GM12891 (cell line): ENCODE results near the gene EHD2.

Experiments
- DNase-seq: peaks from one replicate; pipeline ENCODE4 v3.0.0; 2011; ENCODE audit warnings: low spot score; ENCODE audit not compliant: insufficient read length
- FAIRE-seq: peaks from 2 replicates; lab custom pipeline; 2011; peaks lifted over from hg19 to GRCh38; lab: Jason Lieb, UNC
- PAX5 ChIP-seq: IDR thresholded peaks from 2 replicates; pipeline ENCODE4 v1.6.1; 2011; ENCODE audit warnings: low read length, moderate library complexity, mild to moderate bottlenecking; ENCODE audit not compliant: insufficient read depth, severe bottlenecking
- POLR2A ChIP-seq: IDR thresholded peaks from 2 replicates; pipeline ENCODE4 v1.6.1; 2011; ENCODE audit warnings: low read depth, low read length, control low read depth
- POLR2AphosphoS5 ChIP-seq: IDR thresholded peaks from 2 replicates; pipeline ENCODE4 v1.6.1; 2011; ENCODE audit warnings: low read depth, low read length, control low read depth
- POU2F2 ChIP-seq: IDR thresholded peaks from 2 replicates; pipeline ENCODE4 v1.6.1; 2011; ENCODE audit warnings: low read depth, mild to moderate bottlenecking, control low read depth, low read length, moderate library complexity
- SPI1 ChIP-seq: IDR thresholded peaks from 2 replicates; pipeline ENCODE4 v1.6.1; 2011; ENCODE audit warnings: low read depth, low read length, control low read depth
- TAF1 ChIP-seq: IDR thresholded peaks from 2 replicates; pipeline ENCODE4 v1.6.1; 2011; ENCODE audit warnings: low read depth, low read length, control low read depth

The EHD2 gene

DNA sequence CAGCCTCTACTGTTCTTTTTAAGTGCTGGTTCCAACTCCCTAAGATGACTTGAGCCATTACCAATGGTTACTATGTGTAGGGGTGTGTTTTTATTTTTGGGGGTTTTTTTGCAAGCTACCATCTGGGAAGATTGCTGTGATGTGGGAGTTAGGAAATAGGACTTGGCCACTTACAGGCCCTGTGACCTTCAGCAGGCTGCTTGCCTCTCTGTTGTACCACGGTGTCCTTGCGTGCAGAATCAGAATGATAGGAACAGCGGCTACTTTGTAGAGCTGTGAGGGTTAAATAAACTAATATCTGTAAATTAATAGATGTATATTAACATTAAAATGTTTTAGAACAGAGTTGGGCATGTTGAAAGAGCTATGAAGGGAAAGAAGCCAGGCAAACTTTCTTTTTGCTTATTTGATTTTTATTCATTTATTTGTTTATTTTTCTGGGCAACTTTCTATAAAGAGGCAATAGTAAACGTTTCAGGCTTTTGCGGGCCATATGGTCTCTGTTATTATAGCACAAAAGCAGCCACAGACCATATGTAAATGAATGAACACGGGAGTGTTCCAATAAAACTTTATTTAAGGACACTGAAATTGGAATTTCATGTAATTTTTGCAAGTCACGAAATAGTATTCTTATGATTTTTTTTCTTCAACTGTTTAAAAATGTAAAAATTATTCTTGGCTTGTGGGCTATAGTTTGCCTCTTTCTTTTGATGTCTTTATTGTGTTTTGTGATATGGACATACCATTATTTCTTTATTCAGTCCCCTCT, 26.4 kb upstream of the EHD2 start:
- DNase-seq: no peak
- no peak for FAIRE-seq
- TF ChIP-seq POLR2A (no peak), PAX5 (no peak), POLR2AphosphoS5 (no peak), TAF1 (no peak), SPI1 (no peak), POU2F2 (no peak)

DNA sequence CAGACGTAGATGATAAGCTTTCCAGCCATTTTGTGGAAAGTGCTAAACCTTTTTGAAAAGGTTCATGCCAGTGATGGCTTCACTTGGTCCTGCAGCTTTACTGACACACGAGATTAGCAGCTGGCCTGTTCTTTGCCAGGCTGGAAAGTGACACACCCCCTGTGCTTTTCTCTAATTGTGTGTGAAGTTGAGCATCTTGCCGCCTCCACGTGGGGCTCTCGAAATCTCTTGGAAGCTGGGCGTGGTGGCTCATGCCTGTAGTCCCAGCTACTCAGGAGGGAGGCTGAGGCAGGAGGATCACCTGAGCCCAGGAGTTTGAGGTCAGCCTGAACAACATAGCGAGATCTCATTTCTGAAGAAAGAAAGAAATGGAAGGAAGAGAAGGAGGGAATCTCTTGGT, 25.3 kb upstream of the EHD2 start:
- TF ChIP-seq POU2F2 (no peak), POLR2A (no peak), TAF1 (no peak), POLR2AphosphoS5 (no peak), PAX5 (no peak), SPI1 (no peak)
- FAIRE-seq: no peak
- no peak for DNase-seq

DNA sequence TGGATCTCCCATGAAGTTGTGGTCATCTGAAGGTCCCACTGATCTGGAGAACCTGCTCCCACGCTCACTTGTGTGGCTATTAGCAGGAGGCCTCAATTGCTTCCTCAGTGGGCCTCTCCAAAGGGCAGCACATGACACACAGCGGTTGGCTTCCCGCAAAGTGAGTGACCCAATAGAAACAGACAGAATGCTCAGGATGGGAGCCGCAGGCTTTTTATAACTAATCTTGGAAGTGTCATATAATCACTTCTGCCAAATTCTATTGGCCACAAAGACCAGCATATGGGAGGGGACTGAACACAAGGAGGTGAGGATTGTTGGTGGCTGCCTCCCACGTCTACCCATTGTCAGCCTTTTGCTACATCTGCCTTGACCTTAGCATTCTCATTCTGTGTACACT, 22.1 kb upstream of the EHD2 start:
- no peak for FAIRE-seq
- no peak for DNase-seq
- TF ChIP-seq SPI1 (no peak), POLR2A (no peak)

DNA sequence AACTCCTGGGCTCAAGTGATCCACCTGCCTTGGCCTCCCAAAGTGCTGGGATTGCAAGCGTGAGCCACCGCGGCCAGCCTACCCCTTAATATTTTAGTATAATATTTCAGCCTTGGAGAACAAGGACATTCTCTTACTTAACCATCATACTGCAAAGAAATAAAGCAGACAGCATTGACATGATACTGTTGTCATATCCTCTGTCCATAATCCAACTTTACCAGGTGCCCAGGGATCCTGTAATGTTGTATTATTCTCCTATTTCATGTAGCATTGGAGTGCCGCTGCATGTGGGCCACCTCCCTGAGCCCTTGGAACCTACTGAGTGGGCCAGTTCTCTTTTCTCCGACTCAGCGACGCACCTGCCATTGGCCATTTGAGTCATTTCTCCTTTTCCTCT, 21.4 kb upstream of the EHD2 start:
- DNase-seq: no peak
- FAIRE-seq: no peak

DNA sequence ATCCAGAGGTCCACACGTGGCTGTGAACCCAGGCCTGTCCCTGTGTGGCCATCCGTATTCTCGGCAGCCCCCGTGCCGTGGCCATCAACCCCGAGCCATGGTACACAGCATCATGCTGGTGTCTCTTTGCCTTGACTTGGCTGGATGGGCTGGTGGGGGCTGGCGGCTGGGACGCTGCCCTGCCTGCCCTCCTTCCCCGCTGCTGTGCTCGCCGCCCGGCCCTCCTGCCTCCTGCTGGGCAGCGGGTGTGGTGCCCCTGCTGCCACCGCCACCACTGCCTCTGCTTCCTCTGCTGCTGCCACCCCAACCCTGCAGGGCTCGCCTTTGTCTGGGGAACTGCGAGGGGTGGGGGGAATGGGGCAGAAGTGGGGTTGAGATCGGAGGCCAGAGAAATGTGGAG, 19.7 kb upstream of the EHD2 start:
- FAIRE-seq: no peak
- TF ChIP-seq SPI1 (no peak), POU2F2 (no peak), POLR2A (no peak), TAF1 (no peak)

More for the DNA sequence above, 21.4 kb upstream of the EHD2 start:
- no peak for TF ChIP-seq POLR2AphosphoS5
- TF ChIP-seq SPI1: no peak
- no peak for TF ChIP-seq POU2F2
- no peak for TF ChIP-seq TAF1
- TF ChIP-seq PAX5: no peak
- TF ChIP-seq POLR2A: no peak

DNA sequence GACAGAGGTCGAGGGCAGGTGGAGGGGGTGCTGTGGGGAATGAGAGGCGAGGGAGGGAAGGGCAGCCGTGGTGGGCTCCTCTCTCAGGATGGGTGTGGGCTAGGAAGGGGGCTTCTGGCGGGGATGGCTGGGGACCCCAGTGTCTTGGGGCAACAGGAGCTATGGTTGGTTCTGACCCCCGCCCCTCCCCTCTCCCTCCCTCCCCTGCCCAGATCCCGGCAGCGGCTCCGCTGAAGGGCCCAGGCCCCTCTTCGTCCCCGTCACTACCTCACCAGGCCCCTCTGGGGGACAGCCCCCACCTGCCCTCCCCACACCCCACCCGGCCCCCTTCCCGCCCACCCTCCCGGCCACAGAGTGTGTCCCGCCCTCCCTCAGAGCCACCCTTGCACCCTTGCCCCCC, 19.3 kb upstream of the EHD2 start:
- no peak for TF ChIP-seq POLR2A
- TF ChIP-seq PAX5: no peak
- TF ChIP-seq POU2F2: no peak
- no peak for TF ChIP-seq SPI1
- TF ChIP-seq TAF1: no peak
- TF ChIP-seq POLR2AphosphoS5: no peak
- FAIRE-seq: no peak
- no peak for DNase-seq

More for the DNA sequence above, 19.7 kb upstream of the EHD2 start:
- DNase-seq: no peak

DNA sequence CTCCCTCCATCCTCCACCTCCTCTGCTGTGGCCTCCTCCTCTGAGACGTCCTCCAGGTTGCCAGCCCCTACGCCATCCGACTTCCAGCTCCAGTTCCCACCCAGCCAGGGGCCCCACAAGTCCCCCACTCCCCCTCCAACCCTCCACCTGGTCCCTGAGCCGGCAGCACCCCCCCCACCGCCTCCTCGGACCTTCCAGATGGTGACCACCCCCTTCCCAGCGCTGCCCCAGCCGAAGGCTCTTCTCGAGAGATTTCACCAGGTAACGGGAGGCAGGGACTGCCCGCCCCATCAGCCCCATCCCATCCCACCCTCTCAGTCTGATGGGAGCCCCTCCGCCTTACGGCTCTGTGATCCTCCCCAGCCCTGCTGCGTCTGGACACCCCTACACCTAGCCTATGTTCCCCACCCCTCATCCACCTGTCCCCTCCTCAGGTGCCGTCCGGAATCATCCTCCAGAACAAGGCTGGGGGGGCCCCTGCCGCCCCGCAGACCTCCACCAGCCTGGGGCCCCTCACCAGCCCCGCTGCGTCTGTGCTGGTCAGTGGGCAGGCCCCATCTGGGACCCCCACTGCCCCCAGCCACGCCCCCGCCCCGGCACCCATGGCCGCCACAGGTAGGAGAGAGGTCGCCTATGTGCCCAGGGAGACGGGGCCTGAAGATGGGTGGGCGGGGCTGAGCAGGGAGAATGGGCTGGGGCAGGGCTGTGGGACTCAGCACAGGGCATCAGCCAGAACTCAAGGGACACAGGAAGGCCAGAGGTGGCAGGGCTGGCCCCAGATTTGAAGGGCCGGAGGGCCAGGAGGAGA, 18.6 kb upstream of the EHD2 start:
- DNase-seq (no peak), FAIRE-seq (no peak)
- TF ChIP-seq POLR2A (no peak), PAX5 (no peak), POLR2AphosphoS5 (no peak), SPI1 (no peak), POU2F2 (no peak), TAF1 (no peak)

DNA sequence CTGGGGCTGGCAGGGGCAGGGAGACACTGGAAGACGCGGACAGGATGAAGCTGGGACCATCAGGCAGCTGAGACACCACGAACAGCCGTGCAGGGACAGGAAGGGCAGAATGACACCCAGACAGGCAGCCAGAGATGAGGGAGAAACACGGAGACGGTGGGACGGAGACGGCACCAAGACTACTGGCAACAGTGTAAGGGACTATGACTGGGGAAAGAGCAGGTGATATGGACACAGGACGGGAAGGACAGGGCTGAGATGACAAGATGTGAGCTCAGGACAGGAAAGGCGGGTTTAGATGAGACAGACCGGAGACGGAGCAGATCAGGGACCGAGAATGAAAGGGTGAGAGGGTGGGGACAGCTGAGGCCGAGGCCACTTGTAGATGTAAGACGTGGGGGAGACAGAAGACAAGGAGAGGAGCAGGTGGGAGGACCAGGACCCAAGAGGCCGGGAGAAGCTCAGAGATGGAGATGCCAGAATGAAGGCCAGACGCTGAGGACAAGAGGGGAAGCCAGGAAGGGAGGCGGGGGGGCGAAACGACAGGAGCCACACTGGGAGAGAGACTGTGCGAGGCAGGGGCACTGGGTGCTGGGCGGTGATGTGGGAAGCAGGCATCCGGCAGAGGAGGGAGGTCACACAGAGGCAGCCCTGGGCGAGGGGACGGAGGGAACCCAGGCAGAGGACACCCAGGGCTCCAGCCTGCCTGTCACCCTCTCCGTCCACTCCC, 17.5 kb upstream of the EHD2 start:
- no peak for TF ChIP-seq SPI1
- TF ChIP-seq POLR2AphosphoS5: no peak
- no peak for TF ChIP-seq POU2F2
- no peak for TF ChIP-seq PAX5
- no peak for DNase-seq
- FAIRE-seq: no peak

DNA sequence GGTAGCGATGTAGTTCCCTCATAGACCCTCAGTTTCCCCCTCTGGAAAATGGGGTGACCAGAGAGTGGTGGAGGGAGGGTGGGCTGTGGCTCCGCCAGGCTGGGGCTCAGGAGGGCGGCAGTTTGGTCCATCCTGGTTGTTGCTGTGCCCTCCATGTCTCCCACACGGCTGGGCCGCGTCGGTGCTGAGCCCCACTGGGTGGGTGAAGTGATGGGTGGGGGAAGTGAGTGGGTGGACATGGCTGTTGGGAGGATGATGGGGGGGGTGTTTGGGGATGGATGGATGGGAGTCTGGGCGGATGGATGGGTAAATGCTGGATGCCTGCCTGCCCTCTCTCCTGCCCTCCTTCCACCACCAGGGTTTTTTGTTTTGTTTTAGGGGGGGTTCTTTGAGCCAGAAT, 16.6 kb upstream of the EHD2 start:
- FAIRE-seq: no peak
- DNase-seq: no peak
- no peak for TF ChIP-seq SPI1
- no peak for TF ChIP-seq POLR2A
- no peak for TF ChIP-seq TAF1
- TF ChIP-seq POU2F2: no peak
- no peak for TF ChIP-seq POLR2AphosphoS5
- no peak for TF ChIP-seq PAX5
